GM19438 (cell line): ENCODE results near the gene NFIA.
A peak's percentile ranks its signal among the peaks of the same experiment; 100 is the strongest.

Experiments used
- ATAC-seq: cut with Tn5 transposase; IDR thresholded peaks from one replicate; pipeline ENCODE4 v1.9.1; 2021; ENCODE audit warnings: low read depth; ENCODE audit not compliant: unreplicated experiment

NFIA gene

DNA sequence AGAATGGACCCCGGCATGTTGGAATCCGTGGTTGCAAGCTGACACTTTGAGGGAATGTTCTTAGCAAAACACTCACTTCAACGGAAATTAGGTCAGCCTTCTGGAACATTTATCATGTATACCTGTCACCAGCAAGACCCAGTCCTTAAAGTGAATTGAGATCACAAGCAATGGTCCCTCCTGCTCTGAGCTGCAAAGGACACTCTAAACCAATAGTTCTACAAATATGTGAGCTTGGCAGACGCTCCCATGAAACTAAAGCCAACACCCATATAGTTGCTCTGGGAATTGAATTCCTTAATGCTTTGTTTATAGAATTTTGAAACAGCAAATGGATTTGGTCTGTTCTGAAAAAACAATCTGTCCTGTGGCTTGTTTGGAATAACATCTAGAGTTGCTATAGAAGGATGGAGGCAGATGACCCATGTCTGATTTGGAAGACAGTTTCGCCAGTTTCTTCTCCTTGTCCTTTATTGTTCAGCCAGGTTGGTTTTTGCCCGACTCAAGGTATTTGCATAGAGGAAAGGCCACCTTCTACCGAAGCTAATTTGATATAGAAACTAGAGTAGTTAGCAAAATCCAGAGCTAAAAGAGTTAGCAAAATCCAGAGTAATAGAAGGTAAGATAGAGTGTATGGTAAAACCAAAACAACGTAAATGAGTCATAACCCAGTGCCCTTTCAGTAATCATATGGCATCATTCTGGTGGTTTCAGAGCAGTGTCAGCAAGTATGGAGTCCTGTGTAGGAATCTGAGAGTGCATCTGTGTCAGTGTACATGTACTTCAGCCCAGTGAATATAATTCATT lies 236.2 kb downstream of the NFIA start:
- peak; percentile 99 for ATAC-seq

DNA sequence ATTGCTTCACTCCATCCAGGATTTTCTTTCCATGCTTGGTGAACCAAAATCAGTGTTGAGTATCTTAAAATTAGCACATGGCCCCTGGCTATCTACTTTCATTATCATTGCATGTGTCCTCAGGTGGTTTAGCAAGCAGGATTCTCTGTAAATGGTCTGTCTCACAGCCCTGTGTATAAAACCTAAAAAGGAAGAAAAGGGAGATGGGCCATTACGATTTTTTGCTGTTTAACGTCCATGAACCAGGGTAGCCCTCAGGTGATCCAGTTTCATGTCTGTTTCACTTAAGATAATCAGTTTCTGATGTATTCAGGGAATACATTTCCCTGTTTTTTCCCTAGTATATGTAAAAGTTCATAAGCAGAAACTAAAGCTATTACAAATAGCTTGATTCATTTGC lies 238.2 kb downstream of the NFIA start:
- no peak for ATAC-seq

DNA sequence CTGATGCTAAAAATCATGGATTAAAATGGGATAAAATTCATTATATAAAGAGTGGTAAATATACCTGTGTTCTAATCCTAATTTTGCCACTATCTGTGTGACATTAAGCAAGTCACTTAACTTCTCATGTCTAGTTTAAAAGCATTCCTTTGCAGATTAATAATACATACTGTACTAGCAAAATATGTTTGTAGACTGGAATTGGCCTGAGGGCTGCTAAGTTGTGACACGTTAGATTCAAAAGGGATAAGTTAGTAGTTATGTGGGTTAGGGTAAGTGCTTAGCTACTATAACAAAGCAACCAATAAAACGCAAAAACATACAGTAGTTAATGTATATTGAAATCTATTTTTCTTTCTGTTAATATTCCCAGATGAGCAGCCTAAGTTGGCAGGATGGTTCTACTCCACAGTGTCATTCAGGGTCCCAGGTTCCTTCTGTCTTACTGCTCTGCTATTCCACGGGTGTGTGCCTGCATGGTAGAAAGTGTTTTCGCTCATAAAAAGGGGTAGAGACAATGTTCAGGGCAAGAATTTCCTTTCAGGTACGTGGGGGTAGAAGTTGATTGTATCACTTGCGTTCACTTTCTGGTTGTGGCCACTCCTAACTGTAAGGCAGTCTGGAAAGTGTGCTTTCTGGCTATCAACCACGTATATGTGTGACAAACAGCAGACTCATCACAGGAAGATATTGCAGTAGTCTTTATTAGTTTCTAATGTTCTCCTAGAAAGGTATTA lies 239.8 kb downstream of the NFIA start:
- ATAC-seq, result no peak

- no peak for ATAC-seq
Measured at GRCh38 chr1:61322769-61323168, 240.4 kb downstream of the NFIA start.

GRCh38 chr1:61323681-61324328 lies 241.4 kb downstream of the NFIA start:
- ATAC-seq, result no peak

DNA sequence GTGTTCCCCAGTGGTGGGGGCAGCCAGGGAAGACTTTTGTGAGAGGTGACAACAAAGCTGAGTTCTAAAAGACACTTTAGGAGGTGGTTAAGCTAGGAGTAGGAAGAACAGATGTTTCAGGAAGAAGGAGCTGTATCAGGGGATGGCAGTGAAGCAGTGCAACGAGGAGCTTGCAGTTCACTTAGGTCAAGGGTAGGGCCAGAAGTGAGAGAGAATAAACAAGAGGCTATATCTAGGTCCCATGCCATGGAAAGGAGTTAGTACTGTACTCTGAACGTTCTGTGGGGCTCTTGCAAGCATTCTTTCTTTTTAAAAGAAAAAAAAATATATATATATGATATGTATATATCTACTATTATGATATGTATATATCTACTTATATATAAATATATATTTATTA lies 244.4 kb downstream of the NFIA start:
- ATAC-seq, result no peak

DNA sequence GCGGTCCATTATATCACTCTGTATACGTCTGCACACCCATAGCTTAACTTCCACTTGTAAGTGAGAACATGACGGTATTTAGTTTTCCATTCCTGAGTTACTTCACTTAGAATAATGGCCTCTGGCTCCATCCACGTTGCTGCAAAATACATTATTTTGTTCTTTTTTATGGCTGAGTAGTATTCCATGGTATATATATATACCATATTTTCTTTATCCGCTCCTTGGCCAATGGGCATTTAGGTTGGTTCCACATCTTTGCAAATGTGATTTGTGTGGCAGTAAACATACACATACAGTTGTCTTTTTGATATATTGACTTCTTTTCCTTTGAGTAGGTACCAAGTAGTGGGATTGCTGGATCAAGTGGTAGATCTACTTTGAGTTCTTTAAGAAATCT lies 245.1 kb downstream of the NFIA start:
- ATAC-seq, result no peak

GRCh38 chr1:61329556-61329955 lies 247.2 kb downstream of the NFIA start:
- ATAC-seq, result no peak

- ATAC-seq, result no peak
Measured at GRCh38 chr1:61330018-61330417, 247.7 kb downstream of the NFIA start.

DNA sequence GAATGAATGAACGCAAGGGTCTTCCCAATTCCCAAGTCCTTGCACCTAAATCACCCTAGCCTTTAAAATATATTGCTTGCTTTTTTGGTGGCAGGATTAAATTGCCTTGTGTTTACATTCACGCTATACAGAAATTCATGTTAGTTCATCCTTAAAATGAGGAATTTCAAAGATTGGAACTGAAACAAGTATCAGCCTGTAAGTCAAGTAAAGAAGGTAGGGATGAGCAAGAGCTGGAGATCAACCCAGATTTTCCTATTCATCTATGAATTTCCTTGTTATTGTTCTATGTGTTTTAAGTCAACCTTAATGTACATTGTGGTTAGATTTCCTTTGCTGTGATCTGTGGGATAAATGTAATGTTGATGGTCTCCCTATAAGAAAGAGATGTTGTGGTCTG lies 248.2 kb downstream of the NFIA start:
- ATAC-seq, result no peak

GRCh38 chr1:61332196-61332753 lies 249.9 kb downstream of the NFIA start:
- ATAC-seq, result peak; percentile 97

DNA sequence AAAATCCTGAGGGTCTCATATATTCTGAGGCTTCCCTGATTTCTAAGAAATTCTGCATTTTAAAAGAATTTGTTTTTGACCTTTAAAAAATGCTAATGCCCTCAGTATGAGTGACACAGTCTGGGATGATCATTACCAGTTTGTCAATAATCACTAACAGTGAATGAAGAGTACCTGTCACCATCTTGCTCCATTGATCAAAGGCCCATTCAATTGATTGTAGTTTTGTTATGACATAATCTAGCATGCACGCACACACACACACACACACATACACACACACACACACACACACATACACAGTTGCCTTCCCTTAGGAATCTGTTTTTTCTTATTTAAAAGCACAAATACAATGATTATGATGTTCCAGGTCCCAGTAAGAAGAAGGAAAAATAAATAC lies 250.4 kb downstream of the NFIA start:
- no peak for ATAC-seq

DNA sequence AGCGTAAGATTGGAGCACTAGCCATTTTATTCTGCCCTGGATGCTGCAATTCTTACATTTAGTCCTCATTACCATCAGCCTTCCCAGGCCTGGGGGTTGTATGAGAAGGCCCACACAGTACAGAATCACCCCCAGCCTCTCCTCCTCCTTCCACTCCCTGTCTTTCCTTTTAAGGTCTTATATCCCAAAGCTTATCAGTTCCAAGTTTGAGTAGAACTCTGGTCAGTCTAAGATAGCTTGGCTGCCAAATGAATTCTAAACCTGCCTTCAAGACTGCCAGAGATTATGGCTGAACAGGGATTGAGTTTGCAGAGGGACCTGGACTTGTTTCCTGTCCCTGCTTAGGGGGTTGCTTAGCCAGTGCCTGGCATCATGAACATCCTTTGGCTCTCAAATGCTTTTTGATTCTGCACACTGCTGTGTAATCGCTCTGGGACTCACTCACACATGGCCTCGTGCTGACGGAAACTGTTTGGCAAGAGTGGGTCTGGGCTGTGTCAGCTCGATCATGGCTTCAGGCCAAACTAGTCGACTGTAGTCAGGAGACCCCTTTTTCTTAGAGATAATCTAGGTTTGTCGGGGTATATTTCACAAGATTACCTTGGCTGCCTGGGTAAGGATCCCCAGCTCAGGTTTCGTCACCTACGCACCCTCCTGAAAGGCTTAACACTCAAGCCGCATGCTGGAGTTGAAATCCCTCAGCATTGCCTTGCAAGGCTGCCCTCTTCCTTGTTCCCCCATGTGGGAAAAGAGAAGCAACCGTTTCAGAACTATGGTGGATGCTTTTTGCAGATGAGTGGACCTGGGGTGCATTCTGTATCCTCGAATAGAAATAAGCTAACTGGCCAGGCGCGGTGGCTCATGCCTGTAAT lies 252.6 kb downstream of the NFIA start:
- ATAC-seq, result no peak

DNA sequence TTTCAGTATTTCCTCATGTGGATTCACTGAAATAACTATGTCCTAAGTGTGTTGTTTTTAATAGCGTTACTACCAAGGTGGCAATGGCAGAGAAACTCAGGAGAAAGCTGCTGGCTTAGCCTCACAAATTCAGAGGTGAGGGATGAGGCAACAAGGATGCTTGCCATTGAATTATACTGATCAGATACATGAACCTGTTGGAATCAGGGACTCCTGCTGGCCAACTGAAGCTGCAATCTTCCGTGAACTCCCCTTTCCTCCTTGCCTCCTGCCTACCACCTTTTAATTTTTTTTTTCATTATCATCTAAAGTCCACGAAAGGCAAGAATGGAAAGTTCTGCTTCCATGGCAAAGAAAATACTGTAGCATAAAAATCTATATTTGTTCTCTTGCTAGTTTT lies 254.7 kb downstream of the NFIA start:
- ATAC-seq, result no peak

- ATAC-seq, result no peak
Measured at GRCh38 chr1:61337441-61337951, 255.1 kb downstream of the NFIA start.

DNA sequence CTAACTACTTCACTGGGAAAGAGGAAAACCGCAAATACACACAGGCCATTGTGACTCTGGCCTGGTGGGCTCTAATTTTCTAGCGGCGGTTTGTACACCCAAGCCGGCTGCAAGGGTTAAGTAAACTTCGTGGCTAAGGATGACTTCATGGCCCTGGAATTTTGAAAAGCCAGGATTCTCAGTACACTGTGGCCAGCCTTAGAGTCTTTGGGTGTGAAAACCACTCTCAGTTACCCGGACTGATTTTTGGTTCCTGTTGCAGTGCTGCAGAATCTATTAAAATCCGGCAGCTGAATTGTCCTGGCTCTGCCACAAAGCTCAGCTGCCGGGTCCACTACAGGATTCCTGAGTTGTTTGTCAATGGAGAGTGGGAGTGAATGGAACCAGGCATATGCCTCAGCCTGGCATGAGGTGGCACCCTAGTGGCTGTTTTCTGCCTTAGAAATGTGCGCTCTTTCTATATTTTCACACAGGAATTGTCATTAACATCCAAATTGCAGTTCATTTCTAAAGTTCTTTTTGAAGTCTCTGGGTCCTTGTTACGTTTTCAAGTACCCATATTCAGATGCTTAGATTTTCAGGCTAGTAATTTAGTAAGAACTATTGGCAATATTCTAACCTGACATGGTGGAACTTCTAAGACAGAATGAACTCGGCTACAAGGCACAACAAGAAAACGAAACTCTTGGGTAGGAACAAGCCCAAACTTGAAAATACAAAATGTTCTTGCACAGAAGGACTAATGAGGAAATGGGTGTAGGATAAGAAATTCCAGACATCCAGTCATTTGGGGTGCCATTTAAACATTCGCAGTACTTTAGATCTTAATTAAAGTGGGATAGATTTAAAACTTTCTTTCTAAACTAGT lies 255.9 kb downstream of the NFIA start:
- ATAC-seq, result no peak

DNA sequence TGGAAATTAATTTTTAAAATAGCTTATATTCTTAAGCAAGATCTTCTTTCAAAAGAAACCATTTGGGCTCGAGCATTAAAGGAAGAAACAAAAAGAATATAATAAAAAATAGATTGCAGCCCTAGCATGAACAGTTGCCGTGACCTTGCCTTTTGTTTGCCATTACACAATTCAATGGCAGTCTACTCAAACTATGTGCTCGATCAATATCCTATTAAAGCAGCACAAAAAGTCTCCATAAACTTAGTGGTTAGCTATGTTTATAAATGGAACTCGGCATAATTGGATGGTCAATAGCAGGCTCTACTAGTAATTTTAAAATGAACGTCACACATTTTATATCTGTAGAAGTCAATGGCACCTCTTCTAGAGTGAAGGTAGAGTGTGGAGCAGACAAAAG lies 256.5 kb downstream of the NFIA start:
- ATAC-seq, result no peak

DNA sequence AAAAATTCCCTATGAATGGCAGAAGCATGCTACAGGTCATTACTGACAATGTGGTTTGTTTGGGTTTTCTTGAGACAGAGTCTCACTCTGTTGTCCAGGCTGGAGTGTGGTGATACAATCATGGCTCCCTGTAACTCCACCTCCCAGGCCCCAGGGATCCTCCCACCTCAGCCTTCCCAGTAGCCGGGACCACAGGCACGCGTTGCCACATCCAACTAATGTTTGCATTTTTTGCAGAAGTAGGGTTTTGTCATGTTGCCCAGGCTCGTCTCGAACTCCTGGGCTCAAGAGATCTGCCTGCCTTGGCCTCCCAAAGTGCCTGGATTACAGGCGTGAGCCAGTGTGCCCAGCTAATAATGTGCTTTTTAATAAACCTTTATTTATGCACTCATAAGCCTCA lies 259.1 kb downstream of the NFIA start:
- no peak for ATAC-seq

GRCh38 chr1:61343734-61344420 lies 261.5 kb downstream of the NFIA start:
- no peak for ATAC-seq
